ENCODE results near the gene GALNT7.
"Not testable (repeated sequence)": the region's sequence is repeated elsewhere in the genome, so short reads cannot be mapped to it uniquely, and the experiment has no call there.

Gene GALNT7

GRCh38 chr4:173195109-173195508 lies 26.5 kb downstream of the GALNT7 start:
- no peak for DNase-seq (ENCODE audit: low read depth in 3 of 3)

DNA sequence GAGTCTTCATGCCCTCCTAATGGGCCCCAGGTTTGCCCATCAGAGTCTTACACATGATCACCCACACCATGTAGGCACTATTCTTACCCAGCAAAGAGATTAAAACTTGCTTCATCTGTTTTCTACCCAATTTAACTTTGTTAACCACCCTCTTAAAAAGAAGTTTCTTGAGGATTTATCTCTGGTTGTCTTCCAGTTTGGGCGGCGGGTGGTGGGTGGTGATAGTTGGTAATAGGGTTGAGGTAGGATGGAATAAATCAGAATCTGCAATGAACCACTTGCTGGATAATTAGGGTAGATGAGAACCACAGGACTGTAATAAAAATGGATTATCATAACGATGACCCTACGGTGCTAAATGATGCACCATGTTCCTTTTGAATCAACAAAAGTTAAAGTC lies 30.9 kb downstream of the GALNT7 start:
- DNase-seq (ENCODE audit: low read depth in 3 of 3), result no peak

GRCh38 chr4:173200103-173200884 lies 31.7 kb downstream of the GALNT7 start:
- no peak for DNase-seq (ENCODE audit: low read depth in 3 of 3)

DNA sequence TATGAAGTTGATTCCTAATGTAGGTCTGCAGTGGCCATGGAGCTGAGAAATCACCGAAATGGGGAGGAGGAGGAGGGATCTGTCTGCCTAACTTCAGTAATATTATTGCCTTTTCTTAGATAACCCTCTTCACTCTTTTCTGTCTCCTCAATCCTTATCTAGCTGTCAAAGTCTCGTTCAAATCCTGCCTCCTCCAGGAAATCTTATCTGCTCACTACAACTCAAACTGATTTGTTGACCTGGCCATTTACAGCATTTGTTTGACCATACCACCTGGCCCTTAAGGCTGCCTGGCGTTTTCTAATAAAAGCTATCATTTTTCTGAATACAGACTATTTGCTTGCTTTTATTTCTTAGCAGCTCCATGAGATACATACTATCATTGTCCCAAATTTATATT lies 33.8 kb downstream of the GALNT7 start:
- DNase-seq (ENCODE audit: low read depth in 3 of 3), result no peak

- DNase-seq (ENCODE audit: low read depth in 3 of 3), result no peak
Measured at GRCh38 chr4:173205656-173206055, 37.0 kb downstream of the GALNT7 start.

- DNase-seq (ENCODE audit: low read depth in 3 of 3), result no peak
Measured at GRCh38 chr4:173208420-173208819, 39.8 kb downstream of the GALNT7 start.

- DNase-seq (ENCODE audit: low read depth in 3 of 3), result no peak
Measured at GRCh38 chr4:173211222-173211621, 42.6 kb downstream of the GALNT7 start.

GRCh38 chr4:173211838-173212237 lies 43.2 kb downstream of the GALNT7 start:
- no peak for DNase-seq (ENCODE audit: low read depth in 3 of 3)

DNA sequence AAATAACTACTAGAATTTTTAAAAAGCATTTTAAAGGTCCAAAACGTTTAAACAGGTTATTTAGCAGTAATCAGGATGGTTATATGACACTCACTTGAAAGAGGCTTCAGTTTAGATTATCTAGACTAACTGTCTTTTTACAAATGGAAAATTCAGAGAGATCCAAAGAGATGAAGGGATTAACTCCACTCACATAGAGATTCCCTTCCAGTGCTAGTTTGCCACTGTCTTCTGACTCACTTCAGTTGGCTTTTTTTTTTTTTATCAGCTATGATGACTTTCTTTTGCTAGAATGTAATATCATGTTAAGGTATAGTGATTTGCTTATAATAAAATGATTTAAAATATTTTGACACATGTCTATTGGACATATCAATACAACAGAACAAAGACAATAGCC lies 43.8 kb downstream of the GALNT7 start:
- DNase-seq (ENCODE audit: low read depth in 3 of 3), result no peak

DNA sequence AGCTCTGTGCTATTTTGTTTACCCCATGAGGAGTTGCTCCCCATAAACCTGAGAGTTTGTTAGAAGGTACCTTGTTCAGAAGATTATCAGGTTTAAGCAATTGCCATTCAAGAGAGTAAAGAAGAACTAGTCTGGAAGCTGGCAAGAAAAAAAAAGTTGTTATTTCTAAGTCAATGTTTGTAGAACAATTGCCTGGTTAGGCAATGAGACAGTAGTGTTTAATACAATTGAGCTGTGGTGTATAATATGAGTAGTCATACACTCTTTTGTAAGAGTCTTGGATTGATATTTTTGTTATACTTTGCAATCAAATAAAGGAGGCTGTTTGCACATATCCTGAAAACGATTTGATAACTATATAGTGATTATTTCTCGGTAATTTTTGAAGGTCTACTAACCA lies 44.7 kb downstream of the GALNT7 start:
- DNase-seq (ENCODE audit: low read depth in 3 of 3), result no peak

DNA sequence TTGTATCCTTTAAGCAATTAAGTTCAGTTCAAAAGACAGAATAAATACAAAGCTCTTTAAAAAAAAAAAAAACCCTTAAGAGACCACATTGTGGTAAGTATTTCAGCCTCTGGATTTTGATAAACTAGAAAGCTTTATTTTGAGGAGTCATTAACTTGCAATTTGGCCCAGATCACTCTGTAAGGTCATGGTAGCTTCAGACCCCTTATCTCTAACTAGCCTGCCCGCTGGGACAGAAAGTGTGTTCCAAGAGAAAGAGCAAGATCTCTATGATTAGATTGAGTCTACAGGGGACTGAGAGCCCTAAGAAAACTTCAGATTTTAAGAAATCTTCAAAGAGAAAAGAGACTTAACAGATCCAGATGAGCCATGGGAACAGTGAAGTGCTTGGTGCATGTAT lies 45.6 kb downstream of the GALNT7 start:
- no peak for DNase-seq (ENCODE audit: low read depth in 3 of 3)

- no peak for DNase-seq (ENCODE audit: low read depth in 3 of 3)
Measured at GRCh38 chr4:173214661-173215060, 46.0 kb downstream of the GALNT7 start.

DNA sequence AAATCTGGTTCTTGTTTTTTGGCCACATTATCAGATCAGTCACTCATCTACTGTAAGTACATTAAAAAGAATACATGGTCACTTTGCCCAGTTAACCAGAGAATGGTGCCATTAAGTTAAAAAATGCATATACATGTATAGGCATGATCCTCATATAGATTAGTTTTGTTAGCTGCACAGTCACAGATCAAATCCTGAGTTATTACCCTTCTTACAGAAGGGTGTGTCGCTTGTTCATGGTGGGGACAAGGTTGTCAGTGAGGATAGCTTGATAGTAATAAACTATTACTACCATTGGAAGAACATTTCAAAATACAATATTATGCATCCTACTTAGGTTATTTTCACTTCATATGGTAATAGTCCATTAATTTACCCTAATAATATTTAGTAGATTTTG lies 48.5 kb downstream of the GALNT7 start:
- DNase-seq (ENCODE audit: low read depth in 3 of 3), result no peak

GRCh38 chr4:173217727-173218126 lies 49.1 kb downstream of the GALNT7 start:
- DNase-seq (ENCODE audit: low read depth in 3 of 3), result no peak

DNA sequence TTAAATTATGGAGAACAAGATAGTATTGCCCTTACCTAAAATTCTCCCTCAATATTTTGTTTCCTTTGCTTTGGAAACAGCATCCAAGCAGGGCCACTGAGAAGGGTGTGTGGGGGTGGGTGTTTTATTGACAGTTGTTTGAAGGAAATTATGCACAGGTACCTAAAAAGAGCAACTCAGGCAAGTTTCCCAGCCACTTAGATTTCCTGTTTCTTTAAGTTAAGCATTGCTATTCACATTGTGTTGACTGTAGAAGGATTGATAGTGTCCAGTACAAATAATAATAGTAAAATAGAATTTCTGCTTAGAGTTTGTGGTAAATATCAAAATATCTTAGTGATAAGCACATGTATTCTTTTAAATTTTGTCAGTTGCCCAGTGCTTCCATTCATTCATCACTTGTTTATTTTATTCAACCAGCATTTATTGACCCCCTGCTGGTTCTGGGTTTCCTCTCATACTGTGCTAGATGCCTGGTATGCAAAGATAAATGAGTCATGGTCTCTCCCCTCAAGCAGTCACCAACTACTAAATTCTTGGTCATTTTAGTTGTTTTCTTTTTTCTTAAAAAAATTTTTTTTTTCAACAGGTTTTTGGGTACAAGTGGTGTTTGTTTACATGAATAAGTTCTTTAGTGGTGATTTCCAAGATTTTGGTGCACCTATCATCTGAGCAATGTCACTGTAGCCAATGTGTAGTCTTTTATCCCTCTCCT lies 50.0 kb downstream of the GALNT7 start:
- DNase-seq (ENCODE audit: low read depth in 3 of 3), result no peak

GRCh38 chr4:173219126-173219437 lies 50.5 kb downstream of the GALNT7 start:
- not testable (repeated sequence) for DNase-seq (ENCODE audit: low read depth in 3 of 3)

- no peak for DNase-seq (ENCODE audit: low read depth in 3 of 3)
Measured at GRCh38 chr4:173223743-173224142, 55.1 kb downstream of the GALNT7 start.

GRCh38 chr4:173226401-173226888 lies 57.8 kb downstream of the GALNT7 start:
- DNase-seq (ENCODE audit: low read depth in 3 of 3), result no peak

DNA sequence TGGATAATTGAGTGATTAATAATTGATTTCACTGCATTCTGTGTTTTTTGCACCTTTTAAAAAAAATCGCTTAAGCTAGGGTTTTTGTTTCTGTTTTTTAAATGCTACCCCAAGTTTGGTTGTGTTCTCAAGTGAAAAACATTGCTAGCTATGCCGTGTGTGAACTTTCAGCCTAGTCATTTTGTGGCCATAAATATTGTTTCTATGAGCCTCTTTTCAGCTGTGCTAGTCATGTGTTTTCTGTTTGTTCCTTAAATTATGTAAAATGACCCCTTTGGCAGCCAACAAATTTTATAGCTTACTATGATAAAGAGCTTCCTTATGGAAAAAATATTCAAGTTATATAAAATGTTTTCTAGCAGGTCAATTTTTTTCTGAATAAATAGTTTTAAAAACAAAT lies 59.1 kb downstream of the GALNT7 start:
- DNase-seq (ENCODE audit: low read depth in 3 of 3), result no peak

- DNase-seq (ENCODE audit: low read depth in 3 of 3), result no peak
Measured at GRCh38 chr4:173230062-173230461, 61.5 kb downstream of the GALNT7 start.

DNA sequence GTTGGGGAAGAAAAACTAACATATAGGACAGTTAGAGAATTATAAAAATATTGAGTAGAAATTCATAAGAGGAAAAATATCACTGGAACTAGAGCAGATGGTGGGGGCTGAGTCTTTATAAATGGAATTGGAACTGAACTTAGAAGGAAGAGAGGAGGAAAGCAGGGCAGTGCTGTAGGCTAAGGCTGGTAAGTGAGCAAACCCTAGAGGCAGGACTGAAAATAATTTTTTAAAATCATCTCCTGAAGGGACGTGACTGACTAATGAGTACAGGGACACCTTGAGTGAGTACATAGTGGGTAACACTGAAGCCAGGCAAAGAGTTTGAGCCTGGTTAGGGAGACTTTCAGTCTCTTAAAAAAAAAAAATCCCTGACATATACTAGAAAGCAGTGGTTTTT lies 63.3 kb downstream of the GALNT7 start:
- no peak for DNase-seq (ENCODE audit: low read depth in 3 of 3)

- no peak for DNase-seq (ENCODE audit: low read depth in 3 of 3)
Measured at GRCh38 chr4:173233857-173234256, 65.2 kb downstream of the GALNT7 start.

DNA sequence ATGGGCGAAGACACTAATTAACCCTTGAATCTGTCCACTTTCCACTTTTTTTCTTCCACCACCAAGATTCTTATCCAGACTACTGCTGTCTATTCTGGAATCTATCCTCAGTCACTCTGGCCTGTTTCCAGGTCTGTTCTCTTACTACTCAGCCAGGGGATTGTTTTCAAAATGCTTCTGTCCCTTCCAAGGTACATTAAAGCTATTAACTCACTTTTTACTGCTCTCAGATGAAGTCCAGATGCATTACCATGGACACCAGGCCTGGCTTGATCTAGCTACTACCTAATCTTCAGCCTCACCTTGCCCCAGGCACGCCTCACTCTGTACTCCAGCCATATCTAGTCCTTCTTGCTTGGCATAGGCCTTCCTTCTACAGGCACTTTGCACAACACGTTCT lies 66.4 kb downstream of the GALNT7 start:
- DNase-seq (ENCODE audit: low read depth in 3 of 3), result no peak
